SHP77 (cell line): ENCODE data around the gene ICE2.
A peak's percentile ranks its signal among the peaks of the same experiment; 100 is the strongest.

Experiments
- DNase-seq, 2 experiments: peaks; one replicate each; lab custom pipeline; 2025; lab: John Stamatoyannopoulos, UW

The ICE2 gene

GRCh38 chr15:60478566-60479360, at the start of gene ICE2:
Gene ICE2 (minus strand): TSS chr15:60479142. CDS start chr15:60477977, 1,165 bp downstream.
- peak; percentile 93 to 94 for DNase-seq

DNA sequence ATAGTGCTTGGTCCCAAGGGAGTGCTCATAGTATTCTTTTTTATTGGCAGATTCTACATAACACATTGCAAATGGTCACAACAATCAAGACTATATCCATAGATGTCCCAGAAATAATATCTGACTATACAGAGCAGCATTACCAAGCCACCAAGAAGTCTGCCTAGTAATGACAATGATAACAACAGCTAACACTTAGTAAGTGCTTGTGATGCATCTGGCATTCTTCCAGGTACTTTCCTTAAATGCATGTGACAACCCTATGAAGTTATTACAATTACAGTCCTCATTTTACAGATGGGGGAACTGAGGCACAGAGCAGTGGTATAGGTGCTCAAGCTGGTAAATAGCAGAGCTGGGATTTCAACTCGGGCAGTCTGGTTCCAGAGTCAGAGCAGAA, 49.6 kb upstream of the ICE2 start:
- DNase-seq = no peak

- no peak for DNase-seq
These were observed 48.5 kb upstream of the ICE2 start for GRCh38 chr15:60527456-60527855.

GRCh38 chr15:60526127-60526616, 47.2 kb upstream of the ICE2 start:
- peak; percentile 60 to 73 for DNase-seq

- DNase-seq = no peak
These were observed 46.5 kb upstream of the ICE2 start for GRCh38 chr15:60525341-60526039.

GRCh38 chr15:60523056-60523455, 44.1 kb upstream of the ICE2 start:
- no peak for DNase-seq

DNA sequence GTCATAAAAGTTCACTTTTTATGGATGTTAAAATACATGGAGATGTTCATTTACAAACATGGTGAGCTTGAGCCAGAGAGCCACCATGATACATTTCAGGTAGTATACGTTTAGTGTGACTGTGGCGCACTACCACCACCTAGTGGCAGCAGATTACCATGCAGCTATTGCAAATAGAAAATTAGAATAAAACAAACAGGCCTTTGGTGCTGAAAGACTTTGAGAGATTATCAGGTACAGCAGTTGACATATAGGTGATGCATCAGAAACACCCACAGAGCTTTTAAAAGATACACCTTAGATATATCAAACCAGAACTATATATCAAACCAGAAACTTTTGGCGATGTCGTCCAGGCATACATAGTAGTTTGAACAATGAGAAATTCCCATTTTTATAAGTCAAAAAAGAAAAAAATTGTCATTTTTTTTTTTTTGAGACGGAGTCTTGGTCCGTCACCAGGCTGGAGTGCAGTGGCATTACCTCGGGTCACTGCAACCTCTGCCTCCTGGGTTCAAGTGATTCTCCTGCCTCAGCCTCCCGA, 42.0 kb upstream of the ICE2 start:
- peak; percentile 45 to 65 for DNase-seq

- DNase-seq = no peak
These were observed 41.3 kb upstream of the ICE2 start for GRCh38 chr15:60520013-60520824.

DNA sequence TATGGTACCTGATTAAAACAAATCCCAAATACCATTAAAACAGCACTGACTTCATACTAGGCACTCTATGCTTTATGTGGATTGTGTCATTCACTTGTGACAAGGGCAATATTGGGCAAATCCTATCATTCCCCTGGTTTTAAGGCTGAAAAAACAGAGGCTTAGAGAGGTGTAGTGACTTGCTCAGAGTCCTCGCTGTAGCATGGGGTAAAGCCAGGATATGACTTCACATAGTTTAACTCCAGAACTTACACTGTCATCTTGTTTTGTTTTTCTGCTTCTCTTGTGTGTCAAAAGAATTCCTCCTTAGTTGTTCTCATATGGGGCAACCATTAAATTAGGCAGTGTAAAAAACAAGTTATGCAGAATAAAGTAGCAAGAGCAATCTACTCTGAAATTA, 40.3 kb upstream of the ICE2 start:
- DNase-seq = no peak

- DNase-seq = no peak
These were observed 39.6 kb upstream of the ICE2 start for GRCh38 chr15:60518511-60518910.

DNA sequence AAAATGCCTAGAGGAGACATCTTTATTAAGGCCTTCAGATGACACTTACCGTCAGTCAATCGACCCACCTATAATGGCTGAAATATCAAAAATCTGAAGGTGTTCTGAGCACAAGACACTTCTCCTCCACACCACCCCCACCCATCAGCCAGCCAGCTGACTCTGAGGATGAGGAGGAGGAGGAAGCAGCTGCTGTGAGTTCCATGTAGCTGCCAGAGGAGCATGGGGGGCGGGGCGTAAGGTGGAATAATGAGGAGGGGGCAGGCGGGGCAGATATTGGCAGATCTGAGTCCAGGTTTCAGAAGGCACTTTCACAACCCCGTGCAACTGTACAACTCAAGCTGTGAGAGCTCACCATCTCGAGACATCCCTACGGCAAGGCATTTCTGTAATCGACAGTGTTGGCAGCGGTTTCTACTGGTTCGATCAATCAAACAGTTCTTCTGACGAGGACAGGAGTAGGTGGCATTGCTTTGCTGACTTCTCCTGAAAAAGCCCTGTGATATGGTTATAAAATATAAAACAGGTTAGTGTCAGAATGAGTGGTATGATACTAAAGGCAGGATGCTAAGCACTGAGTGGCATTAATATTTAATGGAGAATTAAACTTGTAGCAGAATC, 35.4 kb upstream of the ICE2 start:
- DNase-seq = no peak

DNA sequence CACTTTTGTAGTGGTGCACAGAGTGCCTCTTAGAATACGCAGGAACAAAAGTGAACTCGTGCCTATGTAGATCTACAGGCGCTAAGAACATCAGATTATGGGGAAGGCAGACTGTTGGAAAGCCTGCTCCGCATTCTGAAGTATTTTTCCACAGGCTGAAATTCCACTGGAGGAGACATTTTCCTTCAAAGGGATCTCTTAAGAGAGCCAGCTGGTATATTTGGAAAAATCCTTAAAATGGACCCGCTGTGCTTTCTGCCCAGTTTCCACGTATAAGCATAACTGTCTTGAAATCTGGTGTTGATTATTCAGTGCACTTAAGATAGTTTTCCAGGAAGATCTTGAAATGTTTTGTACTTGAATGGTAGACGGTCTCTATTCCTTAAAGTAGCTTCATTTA, 34.7 kb upstream of the ICE2 start:
- DNase-seq = no peak

- DNase-seq = no peak
These were observed 34.0 kb upstream of the ICE2 start for GRCh38 chr15:60512937-60513336.

DNA sequence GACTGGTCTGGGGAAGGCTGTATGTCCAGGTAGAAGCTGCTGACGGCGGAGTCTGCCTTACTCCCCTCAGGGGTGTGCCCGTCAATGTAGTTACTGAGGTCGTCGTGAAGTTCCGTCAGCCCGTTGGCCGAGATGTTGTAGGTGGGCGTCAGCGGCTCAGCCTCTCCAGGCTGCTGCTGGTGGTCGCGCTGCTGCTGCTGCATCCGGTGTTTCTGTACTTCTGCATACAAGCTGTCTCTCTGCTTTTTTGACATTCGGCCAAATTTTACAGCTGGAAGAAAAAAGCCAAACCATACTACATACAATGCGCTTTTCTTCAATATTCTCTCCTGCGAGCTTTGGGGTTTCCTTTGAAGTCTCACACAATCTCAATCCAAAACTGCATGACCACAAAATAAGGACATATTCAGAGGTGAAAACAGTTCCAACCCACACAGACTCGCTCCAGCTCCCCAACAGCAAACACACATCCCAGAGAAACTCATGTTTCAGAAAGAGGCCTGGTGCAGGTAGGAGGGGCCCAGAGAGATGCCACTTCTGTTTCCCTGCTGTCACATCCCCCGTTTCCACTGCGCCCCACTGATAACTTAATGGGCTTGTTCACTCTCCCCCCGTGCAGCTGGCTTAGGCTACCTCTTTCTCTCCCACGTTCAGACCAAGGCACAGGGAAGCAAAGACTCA, 32.5 kb upstream of the ICE2 start:
- DNase-seq = no peak

DNA sequence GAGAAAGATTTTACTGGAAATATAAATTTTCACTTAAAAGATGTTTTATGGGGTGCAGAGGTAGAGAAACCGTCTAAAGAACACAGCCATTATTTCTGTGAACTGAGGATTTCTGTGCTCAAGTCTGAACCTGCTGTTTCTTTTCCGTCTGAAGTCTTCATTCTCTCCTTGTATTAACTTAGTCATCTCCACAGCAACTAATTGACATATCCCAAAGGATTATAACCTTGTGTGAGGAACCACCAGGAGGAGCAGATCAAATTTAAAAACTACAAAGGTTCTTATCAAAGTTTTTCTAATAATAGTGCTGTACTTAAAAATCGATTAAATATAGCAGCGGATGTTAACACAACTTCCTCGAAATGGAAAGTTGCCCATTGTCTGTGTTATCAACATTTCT, 31.1 kb upstream of the ICE2 start:
- no peak for DNase-seq

GRCh38 chr15:60509470-60509869, 30.5 kb upstream of the ICE2 start:
- DNase-seq = no peak

GRCh38 chr15:60508442-60508841, 29.5 kb upstream of the ICE2 start:
- DNase-seq = no peak

DNA sequence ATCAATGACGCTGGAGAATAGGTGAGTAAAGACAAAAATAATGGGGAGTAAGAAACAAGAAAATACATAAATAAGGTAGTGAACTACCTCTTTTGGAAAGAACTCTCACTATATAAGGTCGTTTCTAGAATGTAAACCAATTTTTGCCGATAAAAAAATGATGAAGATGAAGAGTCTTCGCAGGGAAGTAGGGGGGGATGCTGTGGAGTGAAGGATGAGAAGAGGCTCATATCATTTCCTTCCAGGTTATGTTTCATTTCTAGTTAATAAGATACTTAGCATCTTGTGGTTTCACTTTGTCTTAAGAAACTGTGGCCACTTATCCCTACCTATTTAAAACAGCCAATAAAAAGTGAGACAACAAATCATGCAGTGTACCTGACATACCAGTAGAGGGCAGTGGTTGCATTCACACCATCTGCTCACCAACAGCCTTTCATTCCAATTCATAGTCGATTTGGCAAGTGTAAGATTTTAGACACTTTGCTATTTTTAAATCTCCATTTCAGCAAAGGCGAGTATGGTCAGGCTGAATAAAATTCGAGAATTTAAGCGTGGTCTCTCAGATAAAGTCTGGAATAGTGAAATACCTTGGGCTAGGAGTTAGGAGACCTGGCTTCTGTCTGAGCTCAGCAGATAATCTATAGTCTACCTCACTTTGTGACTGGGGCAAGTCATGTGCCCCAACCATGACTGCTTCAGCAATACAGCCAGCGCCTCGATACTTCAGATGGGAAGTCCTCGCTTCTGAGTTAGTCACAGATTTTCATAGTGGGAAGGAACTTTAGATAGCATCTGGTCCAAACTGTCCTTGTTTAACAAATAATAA, 28.9 kb upstream of the ICE2 start:
- DNase-seq = peak in 1 of 2 experiments; percentile 52

DNA sequence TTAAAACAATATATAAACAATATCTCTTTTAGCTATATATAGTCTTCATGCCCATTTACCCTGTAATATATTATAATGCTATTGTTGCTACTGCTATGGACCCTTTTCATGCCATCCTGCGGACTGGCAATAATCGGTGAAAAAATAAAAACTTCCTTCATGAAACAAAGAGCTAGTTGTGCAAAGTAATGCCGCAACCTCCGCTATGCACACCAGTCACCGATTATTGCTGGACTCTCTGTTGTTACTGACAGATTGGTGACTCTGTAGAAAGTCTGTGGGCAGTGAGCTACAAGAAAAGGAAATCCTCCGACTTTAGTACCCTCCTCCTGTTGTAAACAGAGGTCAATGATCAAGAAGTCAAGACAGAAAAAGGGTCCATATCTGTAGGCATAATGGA, 17.9 kb upstream of the ICE2 start:
- DNase-seq = no peak

GRCh38 chr15:60494108-60494507, 15.2 kb upstream of the ICE2 start:
- no peak for DNase-seq
